GM21737 (cell line): ENCODE results near the gene DNAJC5.
"Not testable (repeated sequence)": the region's sequence is repeated elsewhere in the genome, so short reads cannot be mapped to it uniquely, and the experiment has no call there.

Source experiments
- ATAC-seq: cut with Tn5 transposase; IDR thresholded peaks from one replicate; pipeline ENCODE4 v1.9.1; 2021; ENCODE audit warnings: mild to moderate bottlenecking, moderate library complexity; ENCODE audit not compliant: unreplicated experiment

Gene DNAJC5

DNA sequence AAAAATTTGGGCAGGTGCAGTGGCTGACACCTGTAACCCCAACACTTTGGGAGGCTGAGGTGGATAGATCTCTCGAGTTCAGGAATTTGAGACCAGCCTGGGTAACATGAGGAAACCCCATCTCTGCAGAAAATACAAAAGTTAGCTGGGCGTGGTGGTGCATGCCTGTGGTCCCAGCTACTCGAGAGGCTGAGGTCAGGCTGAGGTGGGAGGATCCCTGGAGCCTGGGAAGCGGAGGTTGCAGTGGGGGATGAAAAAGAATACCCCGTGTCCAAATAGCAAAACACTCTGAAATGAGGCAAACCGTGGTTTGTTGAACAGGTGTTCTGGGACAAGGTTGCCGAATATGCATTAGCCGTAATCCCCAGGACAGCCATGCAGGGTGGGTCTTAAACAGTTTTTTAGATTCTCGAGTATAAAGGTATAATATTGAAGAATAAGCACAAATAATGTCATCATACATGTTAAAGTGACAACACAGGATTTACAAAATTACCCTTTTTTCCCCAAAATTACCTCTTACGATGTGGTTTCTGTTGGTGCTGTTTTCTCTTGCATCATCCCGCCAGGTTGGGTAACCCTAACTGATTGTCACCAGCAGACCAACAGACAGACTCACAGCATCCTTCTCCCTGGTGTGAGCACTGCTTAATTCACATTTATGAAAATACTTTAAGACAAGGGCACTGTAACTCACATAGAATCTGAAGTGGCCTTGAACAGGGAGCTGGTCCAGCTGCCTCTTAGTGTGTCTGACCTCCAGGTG lies 9.1 kb downstream of the DNAJC5 start:
- ATAC-seq = no peak

DNA sequence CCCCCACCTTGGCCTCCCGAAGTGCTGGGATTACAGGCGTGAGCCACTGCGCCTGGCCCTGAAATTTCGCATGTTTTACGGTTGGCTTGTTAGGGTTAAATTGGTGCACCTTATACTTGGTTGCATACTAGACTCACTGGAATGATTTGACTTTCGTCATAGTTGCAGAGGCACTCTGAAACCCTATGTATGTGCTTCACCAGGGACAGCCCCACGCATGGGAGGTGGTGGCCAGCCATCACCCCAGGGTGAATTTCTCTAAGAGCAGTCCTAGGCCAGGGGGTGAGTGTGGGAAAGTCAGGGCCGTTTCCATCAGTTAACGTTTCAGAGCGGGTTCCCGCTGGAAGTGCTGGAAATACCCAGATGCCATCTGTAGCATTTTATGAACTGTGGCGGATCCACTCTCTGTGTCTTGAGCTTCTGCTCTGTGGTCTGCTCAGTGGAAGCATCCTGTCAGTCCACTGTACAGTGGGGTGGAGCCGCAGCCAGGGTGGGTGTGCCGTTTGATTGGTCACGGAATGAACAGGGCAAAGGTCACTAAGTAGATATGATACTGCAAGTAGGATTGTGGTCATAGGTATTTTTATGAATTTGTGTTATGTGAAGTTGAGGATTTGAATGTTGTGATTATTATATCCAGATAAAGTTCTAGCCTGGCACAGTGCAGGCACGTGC lies 13.2 kb downstream of the DNAJC5 start:
- ATAC-seq = no peak

DNA sequence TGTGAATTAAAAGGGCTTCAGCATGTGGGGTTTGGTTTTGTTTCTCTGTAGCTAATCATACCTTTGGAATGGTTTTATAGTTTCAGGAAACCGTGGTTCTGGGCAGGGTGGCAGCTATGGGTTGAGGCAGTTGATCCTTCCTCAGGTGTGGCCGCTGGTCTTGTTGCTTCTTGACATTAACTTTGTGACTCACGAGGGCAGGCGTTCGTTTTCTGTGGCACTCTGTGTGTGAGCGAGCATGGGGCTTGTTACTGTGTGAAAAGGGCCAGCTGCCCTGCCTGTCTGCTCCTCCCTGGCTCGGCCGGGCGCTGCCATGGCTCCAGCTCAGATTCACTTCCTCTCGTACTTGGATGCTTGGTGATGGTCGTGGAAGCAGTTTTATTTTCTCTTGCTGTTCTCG lies 16.2 kb downstream of the DNAJC5 start:
- no peak for ATAC-seq

GRCh38 chr20:63913768-63914167 lies 18.8 kb downstream of the DNAJC5 start:
- no peak for ATAC-seq

- no peak for ATAC-seq
Measured at GRCh38 chr20:63915471-63915870, 20.5 kb downstream of the DNAJC5 start.

DNA sequence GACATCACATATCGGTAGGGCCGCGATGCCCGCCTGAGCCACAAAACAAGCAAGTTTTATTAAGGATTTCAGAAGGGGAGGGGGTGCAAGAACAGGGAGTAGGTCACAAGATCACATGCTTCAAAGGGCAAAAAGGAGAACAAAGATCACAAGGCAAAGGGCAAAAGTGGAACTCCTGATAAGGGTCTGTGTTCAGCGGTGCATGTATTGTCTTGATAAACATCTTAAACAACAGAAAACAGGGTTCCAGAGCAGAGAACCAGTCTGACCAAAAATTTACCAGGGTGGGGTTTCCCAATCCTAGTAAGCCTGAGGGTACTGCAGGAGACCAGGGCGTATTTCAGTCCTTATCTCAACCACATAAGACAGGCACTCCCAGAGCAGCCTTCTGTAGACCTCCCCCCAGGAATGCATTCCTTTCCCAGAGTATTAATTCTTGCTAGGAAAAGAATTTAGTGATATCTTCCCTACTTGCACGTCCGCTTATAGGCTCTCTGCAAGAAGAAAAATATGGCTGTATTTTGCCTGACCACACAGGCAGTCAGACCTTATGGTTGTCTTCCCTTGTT lies 21.5 kb downstream of the DNAJC5 start:
- ATAC-seq = not testable (repeated sequence)

DNA sequence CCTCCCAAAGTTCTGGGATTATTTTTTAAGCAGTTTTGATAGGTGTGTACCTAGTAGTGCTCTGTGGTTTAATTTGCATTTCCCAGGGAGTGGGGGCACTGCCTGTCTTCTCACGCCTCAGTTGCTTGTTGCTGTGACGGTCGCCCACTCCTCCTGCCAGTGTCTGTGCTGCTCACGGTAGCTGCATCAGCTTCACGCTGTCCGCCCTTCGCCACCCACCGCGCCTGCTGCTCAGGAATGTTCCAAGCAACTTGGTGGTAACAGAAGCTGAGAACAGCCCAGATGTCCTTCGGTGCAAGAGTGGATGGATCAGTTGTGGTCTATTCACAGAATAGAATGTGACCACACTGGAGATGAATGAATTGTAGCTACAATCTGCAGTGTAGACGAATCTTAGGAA lies 22.9 kb downstream of the DNAJC5 start:
- no peak for ATAC-seq

- no peak for ATAC-seq
Measured at GRCh38 chr20:63919130-63919529, 24.2 kb downstream of the DNAJC5 start.

DNA sequence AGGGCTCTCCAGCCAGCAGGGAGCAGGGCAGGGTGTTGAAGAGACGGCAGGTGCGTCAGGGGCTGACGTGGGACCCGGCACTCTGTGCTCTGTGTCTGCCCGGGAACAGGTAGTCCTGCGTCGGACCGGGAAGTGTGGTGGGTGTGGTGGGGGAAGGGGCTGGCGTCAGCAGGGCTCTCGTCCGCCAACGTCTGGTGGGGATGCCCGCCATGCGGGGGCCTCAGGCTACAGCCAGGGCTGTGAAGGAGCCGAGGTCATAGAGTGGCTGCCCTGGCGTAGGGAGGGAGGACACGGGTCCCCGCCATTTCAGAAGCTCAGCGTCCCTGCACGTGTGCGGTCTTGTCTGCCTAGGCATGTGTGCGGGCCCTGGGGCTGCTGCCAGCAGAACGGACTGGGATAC lies 25.3 kb downstream of the DNAJC5 start:
- ATAC-seq = no peak

DNA sequence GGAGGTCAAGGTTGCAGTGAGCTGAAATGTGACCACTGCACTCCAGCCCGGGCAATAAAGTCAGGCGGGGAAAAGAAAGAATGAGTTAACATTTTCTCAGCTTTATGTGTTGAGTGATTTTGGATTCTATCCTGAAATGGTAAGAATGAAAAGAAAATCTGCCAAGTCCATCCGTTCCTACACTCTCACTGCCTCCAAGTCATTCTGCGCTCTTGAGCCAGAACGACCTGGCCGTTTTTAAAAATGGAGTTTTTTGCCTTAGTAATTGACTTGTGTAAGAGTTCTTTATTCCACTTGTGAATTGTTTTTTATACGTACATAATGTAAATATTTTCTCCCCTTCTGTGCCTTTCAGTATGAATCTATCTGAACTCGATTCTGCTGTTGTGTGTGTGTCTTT lies 28.7 kb downstream of the DNAJC5 start:
- no peak for ATAC-seq

GRCh38 chr20:63924241-63924640 lies 29.3 kb downstream of the DNAJC5 start:
- ATAC-seq = no peak

DNA sequence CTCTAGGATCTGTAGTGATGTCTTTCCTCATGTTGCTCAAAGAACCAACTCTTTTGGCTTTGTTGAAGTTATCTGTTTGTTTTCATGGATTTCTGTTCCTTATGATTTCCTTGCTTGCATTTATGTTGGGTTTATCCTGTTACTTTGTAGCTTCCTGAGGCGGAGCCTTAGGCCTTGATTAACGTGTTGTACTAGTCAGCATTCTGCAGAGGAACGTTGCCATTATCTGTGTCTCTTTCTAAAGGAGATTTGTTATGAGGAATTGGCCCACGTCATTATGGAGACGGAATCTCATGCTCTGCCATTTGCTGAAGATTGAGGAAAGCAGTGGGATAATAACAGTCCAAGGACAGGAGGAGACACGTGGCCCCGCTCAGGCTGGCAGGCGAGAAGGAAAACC lies 31.4 kb downstream of the DNAJC5 start:
- no peak for ATAC-seq

DNA sequence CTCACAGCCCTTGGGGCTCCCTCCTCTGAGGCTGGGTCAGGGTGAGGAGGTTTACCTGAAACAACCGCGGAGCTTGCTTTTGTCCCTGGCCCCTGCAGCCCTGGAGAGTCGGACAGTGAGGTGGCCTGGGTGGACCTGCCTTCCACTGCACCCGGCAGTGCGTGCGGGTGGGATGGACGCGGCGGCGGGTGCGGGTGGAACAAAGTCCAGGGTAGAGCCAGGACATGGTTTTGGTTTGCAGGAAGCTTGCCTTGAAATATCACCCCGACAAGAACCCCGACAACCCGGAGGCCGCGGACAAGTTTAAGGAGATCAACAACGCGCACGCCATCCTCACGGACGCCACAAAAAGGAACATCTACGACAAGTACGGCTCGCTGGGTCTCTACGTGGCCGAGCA lies 34.1 kb downstream of the DNAJC5 start:
- no peak for ATAC-seq

GRCh38 chr20:63929473-63929883 lies 34.6 kb downstream of the DNAJC5 start:
- not testable (repeated sequence) for ATAC-seq

DNA sequence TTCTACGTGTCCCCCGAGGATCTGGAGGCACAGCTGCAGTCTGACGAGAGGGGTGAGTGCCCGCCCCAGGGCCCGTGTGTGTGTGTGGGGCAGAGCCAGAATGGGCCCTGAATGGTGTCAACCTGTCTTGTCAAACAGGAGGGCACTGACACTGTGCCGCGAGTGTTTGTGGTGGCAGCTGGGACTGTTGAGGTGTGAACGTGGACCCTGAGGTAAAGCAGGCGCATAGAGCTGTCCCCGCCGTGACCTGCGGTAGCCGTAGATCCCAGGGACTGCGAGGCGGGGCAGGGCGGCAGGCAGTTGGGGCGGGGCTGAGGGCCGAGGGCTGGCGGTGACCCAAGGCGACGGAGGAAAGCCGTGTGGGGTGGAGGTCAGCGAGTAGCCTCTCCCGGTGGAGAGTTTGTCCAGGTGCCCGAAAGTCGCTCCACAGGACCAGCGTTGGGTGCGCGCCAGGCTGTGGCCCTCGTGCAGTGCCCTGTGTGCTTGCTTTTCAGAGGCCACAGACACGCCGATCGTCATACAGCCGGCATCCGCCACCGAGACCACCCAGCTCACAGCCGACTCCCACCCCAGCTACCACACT lies 36.1 kb downstream of the DNAJC5 start:
- ATAC-seq = no peak

DNA sequence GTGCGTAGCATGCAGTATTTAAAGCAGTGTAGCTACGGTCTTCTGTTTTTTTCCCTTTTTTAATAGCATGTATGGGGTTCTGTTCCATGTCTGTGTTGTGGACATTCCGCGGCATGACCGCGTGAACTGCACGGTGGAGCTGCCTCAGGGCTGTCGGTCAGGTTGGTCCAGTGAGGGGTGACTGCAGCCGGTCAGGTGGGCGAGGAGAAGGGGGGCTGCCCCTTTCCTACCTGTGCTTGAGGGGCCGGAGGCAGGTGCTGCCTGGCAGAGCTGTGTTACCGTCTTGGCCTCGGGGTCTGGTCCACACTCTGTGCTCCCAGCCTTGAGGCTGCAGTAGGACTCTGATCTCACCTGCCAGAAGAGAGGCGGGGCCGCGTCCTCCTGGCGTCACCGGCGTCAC lies 36.8 kb downstream of the DNAJC5 start:
- no peak for ATAC-seq

- ATAC-seq = no peak
Measured at GRCh38 chr20:63932606-63933160, 37.8 kb downstream of the DNAJC5 start.

DNA sequence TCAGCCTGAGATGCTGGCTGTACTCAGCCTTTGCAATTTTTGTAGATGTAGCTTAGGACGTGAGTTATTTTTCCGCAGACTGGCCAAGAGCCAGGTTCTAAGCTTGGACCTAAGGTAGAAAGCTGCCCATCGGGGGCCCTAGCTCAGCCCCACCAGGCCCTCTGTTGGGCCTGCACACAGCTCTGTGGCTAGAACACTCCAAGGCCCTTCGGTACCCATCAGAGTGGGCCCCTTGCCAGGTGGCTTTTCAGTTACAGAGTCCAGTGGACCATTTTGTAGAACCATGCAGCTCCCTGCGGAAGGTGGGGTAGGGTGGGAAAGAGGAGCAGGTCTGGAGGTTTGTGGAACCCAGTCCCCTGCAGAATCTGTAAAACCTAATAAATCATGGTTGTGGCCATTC lies 38.7 kb downstream of the DNAJC5 start:
- ATAC-seq = no peak

- ATAC-seq = no peak
Measured at GRCh38 chr20:63934271-63935068, 39.5 kb downstream of the DNAJC5 start.

- ATAC-seq = no peak
Measured at GRCh38 chr20:63935447-63935846, 40.5 kb downstream of the DNAJC5 start.

DNA sequence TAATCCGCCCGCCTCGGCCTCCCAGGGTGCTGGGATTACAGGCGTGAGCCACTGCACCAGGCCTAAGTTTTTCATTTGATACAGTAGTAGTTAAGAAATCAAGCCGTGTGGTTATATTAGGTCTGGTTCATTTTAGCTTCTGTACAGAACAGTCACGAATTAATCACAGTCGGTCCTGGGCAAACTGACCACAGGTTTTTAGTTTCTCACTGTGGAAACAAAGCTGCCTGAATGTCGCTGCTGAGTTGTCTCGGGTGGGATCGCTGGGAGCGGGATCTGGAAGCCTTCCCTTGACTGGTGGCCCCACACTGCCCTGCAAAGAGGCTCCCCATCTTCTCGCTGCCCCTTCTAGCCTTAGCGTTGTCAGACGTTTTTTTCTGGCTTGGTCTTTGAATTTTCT lies 42.7 kb downstream of the DNAJC5 start:
- no peak for ATAC-seq
